ENCODE results near the gene SCAF4. TPM values are rescaled to one million over a fixed set of nuclear protein-coding genes. Genes with fewer than 3 reads are reported as not detected.

Gene SCAF4
- total and polyA plus RNA-seq, 9 of the 15 experiments (the other 6 are each of a cell fraction or from before 2014, with no cell fraction given): 2.3 to 55.7 (median 17.2) TPM

- no peak for TF ChIP-seq ZNF318 (IDR thresholded peaks at IDR 0.05; ENCODE audit: borderline replicate concordance in 1 of 2, low read depth in 1 of 2)
- no peak for TF ChIP-seq MED1 (CRISPR knock-in tag; IDR thresholded peaks at IDR 0.05; ENCODE audit: borderline replicate concordance)
- TF ChIP-seq ZNF57 (CRISPR knock-in tag; IDR thresholded peaks at IDR 0.05): no peak
- TF ChIP-seq SIX5 (IDR thresholded peaks at IDR 0.05; ENCODE audit: borderline replicate concordance in 1 of 2, insufficient read depth in 1 of 2, low read depth in 1 of 2, low read length in 2 of 2): no peak
- TF ChIP-seq THRAP3 (IDR thresholded peaks at IDR 0.05; ENCODE audit: borderline replicate concordance): no peak
- TF ChIP-seq TEAD1 (CRISPR knock-in tag; IDR thresholded peaks at IDR 0.05): no peak
- TF ChIP-seq USF2 (CRISPR knock-in tag; IDR thresholded peaks at IDR 0.05): no peak
- TF ChIP-seq RCOR1 (IDR thresholded peaks at IDR 0.05; ENCODE audit: borderline replicate concordance in 1 of 2, low read depth in 2 of 2, low read length in 2 of 2): no peak
- no peak for TF ChIP-seq ZNF436 (CRISPR knock-in tag; IDR thresholded peaks at IDR 0.05)
- TF ChIP-seq ZNF699 (CRISPR knock-in tag; IDR thresholded peaks at IDR 0.05; ENCODE audit: insufficient replicate concordance): no peak
- no peak for TF ChIP-seq HMG20A (CRISPR knock-in tag; conservative IDR thresholded peaks at IDR 0.05)
- peak; percentile 3 to 82; a peak in 2 of 4 replicates for TF ChIP-seq UBTF (IDR thresholded peaks at IDR 0.05; ENCODE audit: borderline replicate concordance in 1 of 2, low read depth in 2 of 2, low read length in 2 of 2)
- no peak for TF ChIP-seq HES1 (IDR thresholded peaks at IDR 0.05; ENCODE audit: low read depth)
- no peak for TF ChIP-seq ZSCAN29 (IDR thresholded peaks at IDR 0.05)
Observed at GRCh38 chr21:31660259-31660565, 71.7 kb downstream of the SCAF4 start (continued).

All from K562 (cell line).